MCF 10A (cell line): Measurements from ENCODE around the gene COTL1. TPM values are rescaled to one million over a fixed set of nuclear protein-coding genes. Genes with fewer than 3 reads are reported as not detected.

Experiments used
- BruUV-seq: library from RNA; stranded (reverse); fragments of 400-500 nt; replicated peaks from 2 replicates; lab custom pipeline; 2021; lab: Mats Ljungman, UMichigan
- CTCF ChIA-PET: fragments of 300-600 bp; sonication (Branson Sonifier 250); formaldehyde crosslinking; extraction: SDS; loops from one replicate; lab custom pipeline; 2021; ENCODE audit warnings: antibody characterized with exemption, inconsistent platforms; lab: Yijun Ruan, JAX
- POLR2A ChIA-PET: fragments of 300-600, 350-650 bp; sonication (Branson Sonifier 250); formaldehyde crosslinking; extraction: SDS; loops from one replicate; lab custom pipeline; 2020; ENCODE audit warnings: antibody characterized with exemption, inconsistent platforms; lab: Yijun Ruan, JAX
- DNase-seq: peaks from one replicate; pipeline ENCODE4 v3.0.0-alpha.2; 2018; ENCODE audit not compliant: unreplicated experiment
- H3K27ac Mint-ChIP-seq: one replicate; pipeline ENCODE4 v1.8.0; 2022; ENCODE audit warnings: mild to moderate bottlenecking, low read depth, mixed read lengths; ENCODE audit not compliant: unreplicated experiment
- H3K27me3 Mint-ChIP-seq: one replicate; pipeline ENCODE4 v1.8.0; 2022; ENCODE audit warnings: mixed read lengths; ENCODE audit not compliant: insufficient read depth, unreplicated experiment
- H3K36me3 Mint-ChIP-seq: one replicate; pipeline ENCODE4 v1.8.0; 2022; ENCODE audit warnings: mild to moderate bottlenecking, moderate library complexity, mixed read lengths; ENCODE audit not compliant: insufficient read depth, unreplicated experiment
- H3K4me1 Mint-ChIP-seq: one replicate; pipeline ENCODE4 v1.8.0; 2022; ENCODE audit warnings: mixed read lengths; ENCODE audit not compliant: insufficient read depth, unreplicated experiment
- H3K4me3 Mint-ChIP-seq: one replicate; pipeline ENCODE4 v1.8.0; 2022; ENCODE audit warnings: mild to moderate bottlenecking, moderate library complexity, mixed read lengths; ENCODE audit not compliant: unreplicated experiment
- H3K9me3 Mint-ChIP-seq: one replicate; pipeline ENCODE4 v1.8.0; 2022; ENCODE audit warnings: mixed read lengths; ENCODE audit not compliant: unreplicated experiment
- CTCF ChIP-seq: fragments of 200-600 bp; IDR thresholded peaks from one replicate; pipeline ENCODE4 v1.8.0; 2022; ENCODE audit warnings: antibody characterized with exemption, mild to moderate bottlenecking; ENCODE audit not compliant: unreplicated experiment
- intact Hi-C: fragments of 100-400 bp; cut with micrococcal nuclease; formaldehyde crosslinking; loops from 2 replicates; pipeline ENCODE4 v1.14.1; 2022
- total RNA-seq: library from RNA; stranded (reverse); gene quantifications from 2 replicates; pipeline ENCODE4 v1.2.3, GENCODE V29; 2022

COTL1 gene
- total RNA-seq, 1 experiment from 2014 or later, result 269 TPM

GRCh38 chr16:84654998-84655397 is 37.1 kb upstream of the COTL1 start:
- no peak for TF ChIP-seq CTCF
- CTCF ChIA-PET, result no interaction called here
- POLR2A ChIA-PET, result no interaction called here
- intact Hi-C loops, result no loop called here
- H3K4me1 Mint-ChIP-seq, result peaks cover 4% of the 10 kb centered on the region
- DNase-seq, result no peak
- no peak overlapping the region for H3K4me3 Mint-ChIP-seq
- no peaks in the 10 kb centered on the region for H3K27me3 Mint-ChIP-seq
- peaks cover 81% of the 10 kb centered on the region for H3K36me3 Mint-ChIP-seq
- H3K27ac Mint-ChIP-seq, result no peak overlapping the region
- no TSS peak for BruUV-seq
- H3K9me3 Mint-ChIP-seq, result no peaks in the 10 kb centered on the region

GRCh38 chr16:84654238-84654637 is 36.4 kb upstream of the COTL1 start:
- Mint-ChIP-seq H3K27ac (no peak overlapping the region), H3K9me3 (no peaks in the 10 kb centered on the region), H3K4me3 (no peak overlapping the region), H3K4me1 (peaks cover 4% of the 10 kb centered on the region), H3K36me3 (peaks cover 80% of the 10 kb centered on the region), H3K27me3 (no peaks in the 10 kb centered on the region)
- ChIA-PET CTCF (interaction anchor here (0.6 to 0.8 kb wide), 4 partner anchors 31 to 148 kb away, joined by 3 to 4 read pairs (median 3); no protein-coding TSS in a partner anchor), POLR2A (interaction anchor here (0.6 to 0.8 kb wide), 3 partner anchors 10 to 426 kb away, joined by 3 to 6 read pairs (median 3); no protein-coding TSS in a partner anchor)
- no peak for DNase-seq
- TF ChIP-seq CTCF, result no peak
- BruUV-seq, result no TSS peak
- intact Hi-C loops, result no loop called here

GRCh38 chr16:84652566-84652965 is 34.7 kb upstream of the COTL1 start:
- H3K4me1 Mint-ChIP-seq, result peaks cover 9% of the 10 kb centered on the region
- no peak overlapping the region for H3K27ac Mint-ChIP-seq
- BruUV-seq, result no TSS peak
- intact Hi-C loops, result no loop called here
- POLR2A ChIA-PET, result no interaction called here
- H3K4me3 Mint-ChIP-seq, result no peak overlapping the region
- no peak for DNase-seq
- H3K9me3 Mint-ChIP-seq, result no peaks in the 10 kb centered on the region
- CTCF ChIA-PET, result interaction anchor here (1.3 to 2.0 kb wide), 3 partner anchors 11 to 74 kb away, joined by 6 to 10 read pairs (median 7); no protein-coding TSS in a partner anchor
- peaks cover 63% of the 10 kb centered on the region for H3K36me3 Mint-ChIP-seq
- H3K27me3 Mint-ChIP-seq, result no peaks in the 10 kb centered on the region
- TF ChIP-seq CTCF, result no peak

- H3K9me3 Mint-ChIP-seq, result no peaks in the 10 kb centered on the region
- peaks cover 10% of the 10 kb centered on the region for H3K4me1 Mint-ChIP-seq
- H3K36me3 Mint-ChIP-seq, result peaks cover 48% of the 10 kb centered on the region
- intact Hi-C loops, result no loop called here
- no peak overlapping the region for H3K27ac Mint-ChIP-seq
- BruUV-seq, result no TSS peak
- no peaks in the 10 kb centered on the region for H3K27me3 Mint-ChIP-seq
- DNase-seq, result no peak
- CTCF ChIA-PET, result interaction anchor here (0.6 to 1.4 kb wide), 4 partner anchors 22 to 520 kb away, joined by 3 to 6 read pairs (median 3); no protein-coding TSS in a partner anchor
- TF ChIP-seq CTCF, result no peak
- peak overlapping the region; percentile 72 for H3K4me3 Mint-ChIP-seq
- POLR2A ChIA-PET, result interaction anchor here (0.6 to 1.0 kb wide), 2 partner anchors 21 to 97 kb away, joined by 3 read pairs; no protein-coding TSS in a partner anchor
These were observed 32.4 kb upstream of the COTL1 start for GRCh38 chr16:84650062-84650991.
